D721Med (cell line): ENCODE results near the gene SLC29A2.

Experiments
- DNase-seq: peaks from one replicate; pipeline ENCODE4 v3.0.0; 2011; ENCODE audit warnings: low spot score; ENCODE audit not compliant: insufficient read length
- FAIRE-seq: peaks from 2 replicates; lab custom pipeline; 2011; peaks lifted over from hg19 to GRCh38; lab: Jason Lieb, UNC
- CTCF ChIP-seq: IDR thresholded peaks from 2 replicates; pipeline ENCODE4 v1.5.1; 2012; ENCODE audit warnings: mild to moderate bottlenecking, control low read depth; ENCODE audit not compliant: insufficient read depth; ENCODE audit errors: missing control alignments

SLC29A2 gene

GRCh38 chr11:66341502-66342126 is 29.9 kb downstream of the SLC29A2 start:
- FAIRE-seq, result no peak
- no peak for DNase-seq
- no peak for TF ChIP-seq CTCF

GRCh38 chr11:66340596-66341501 is 30.7 kb downstream of the SLC29A2 start:
- FAIRE-seq (no peak), DNase-seq (no peak)
- no peak for TF ChIP-seq CTCF

GRCh38 chr11:66339686-66340483 is 31.7 kb downstream of the SLC29A2 start:
- no peak for DNase-seq
- FAIRE-seq, result no peak
- TF ChIP-seq CTCF, result no peak

GRCh38 chr11:66339162-66339675 is 32.3 kb downstream of the SLC29A2 start:
- DNase-seq, result no peak
- FAIRE-seq, result no peak
- TF ChIP-seq CTCF, result no peak

- FAIRE-seq (no peak), DNase-seq (no peak)
- TF ChIP-seq CTCF, result no peak
Observed at GRCh38 chr11:66338276-66339161, 33.0 kb downstream of the SLC29A2 start.
